GM18868 (cell line): ENCODE measurements around the gene PAK1IP1.
A peak's percentile ranks its signal among the peaks of the same experiment; 100 is the strongest.
"Not testable (repeated sequence)": the region's sequence is repeated elsewhere in the genome, so short reads cannot be mapped to it uniquely, and the experiment has no call there.

ENCODE experiments used
- ATAC-seq: cut with Tn5 transposase; IDR thresholded peaks from one replicate; pipeline ENCODE4 v1.9.1; 2021; ENCODE audit warnings: mild to moderate bottlenecking, moderate library complexity; ENCODE audit not compliant: unreplicated experiment

Gene PAK1IP1

GRCh38 chr6:10690651-10691445 lies 3.9 kb upstream of the PAK1IP1 start:
- ATAC-seq: no peak

- no peak for ATAC-seq
Measured at GRCh38 chr6:10692965-10693538, 1.7 kb upstream of the PAK1IP1 start.

GRCh38 chr6:10695086-10695657 lies 400 bp downstream of the PAK1IP1 start:
- no peak for ATAC-seq

GRCh38 chr6:10696655-10697054 lies 1.9 kb downstream of the PAK1IP1 start:
- ATAC-seq: no peak

GRCh38 chr6:10713962-10714361 lies 19.2 kb downstream of the PAK1IP1 start:
- no peak for ATAC-seq

GRCh38 chr6:10719296-10719963 lies 24.7 kb downstream of the PAK1IP1 start:
- ATAC-seq: no peak

- no peak for ATAC-seq
Measured at GRCh38 chr6:10719964-10720264, 25.1 kb downstream of the PAK1IP1 start.

GRCh38 chr6:10720265-10720959 lies 25.6 kb downstream of the PAK1IP1 start:
- peak; percentile 33 for ATAC-seq

- ATAC-seq: not testable (repeated sequence)
Measured at GRCh38 chr6:10720960-10721849, 26.4 kb downstream of the PAK1IP1 start.

GRCh38 chr6:10721850-10722569 lies 27.2 kb downstream of the PAK1IP1 start:
- no peak for ATAC-seq

- ATAC-seq: no peak
Measured at GRCh38 chr6:10722570-10722819, 27.7 kb downstream of the PAK1IP1 start.

- peak; percentile 94 for ATAC-seq
Measured at GRCh38 chr6:10722820-10723566, 28.2 kb downstream of the PAK1IP1 start, which contains the start of gene TMEM14C. TMEM14C (plus strand) TSS chr6:10723070; CDS start chr6:10724614, 1,544 bp downstream.

- ATAC-seq: no peak
Measured at GRCh38 chr6:10723567-10723881, 28.8 kb downstream of the PAK1IP1 start.

- ATAC-seq: no peak
Measured at GRCh38 chr6:10725044-10725443, 30.3 kb downstream of the PAK1IP1 start.

- no peak for ATAC-seq
Measured at GRCh38 chr6:10725716-10726115, 30.9 kb downstream of the PAK1IP1 start.

GRCh38 chr6:10730254-10730653 lies 35.5 kb downstream of the PAK1IP1 start:
- no peak for ATAC-seq

GRCh38 chr6:10733151-10733715 lies 38.5 kb downstream of the PAK1IP1 start:
- no peak for ATAC-seq

GRCh38 chr6:10733863-10734262 lies 39.1 kb downstream of the PAK1IP1 start:
- no peak for ATAC-seq

- ATAC-seq: no peak
Measured at GRCh38 chr6:10736731-10737130, 42.0 kb downstream of the PAK1IP1 start.
